ENCODE data around the gene SDK1. TPM values are rescaled to one million over a fixed set of nuclear protein-coding genes. Genes with fewer than 3 reads are reported as not detected.

The SDK1 gene
- total RNA-seq, 1 donor from 2014 or later = 4.3 TPM

DNA sequence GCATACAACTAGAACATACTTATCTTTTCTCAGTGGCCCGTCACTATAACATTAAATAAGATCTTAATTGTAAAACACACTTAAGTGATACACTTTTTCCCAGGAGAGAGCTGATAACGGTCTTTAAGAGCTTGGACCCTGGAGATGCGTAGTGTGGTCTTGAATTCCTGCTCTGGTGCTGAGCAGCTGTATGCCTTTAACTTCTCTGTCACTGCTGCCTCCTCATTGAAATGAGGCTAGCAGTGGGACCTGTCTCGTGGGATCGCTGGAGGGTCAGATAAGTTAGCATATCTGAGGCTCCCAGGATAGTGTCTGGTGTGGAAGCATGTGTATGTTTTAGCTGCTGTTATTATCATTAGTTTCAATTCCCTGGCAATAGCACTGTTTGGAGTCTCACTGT is 194.9 kb downstream of the SDK1 start:
- Mint-ChIP-seq H3K27ac (ENCODE audit: unreplicated experiment) (no peak overlapping the region), H3K36me3 (ENCODE audit: low read depth, unreplicated experiment) (no peaks in the 10 kb centered on the region), H3K4me3 (ENCODE audit: unreplicated experiment) (no peak overlapping the region), H3K9me3 (ENCODE audit: unreplicated experiment) (no peaks in the 10 kb centered on the region), H3K27me3 (ENCODE audit: unreplicated experiment) (no peaks in the 10 kb centered on the region), H3K4me1 (ENCODE audit: unreplicated experiment) (no peaks in the 10 kb centered on the region)
- no peak for DNase-seq (ENCODE audit: low spot score)
- TF ChIP-seq, protein P1, sequence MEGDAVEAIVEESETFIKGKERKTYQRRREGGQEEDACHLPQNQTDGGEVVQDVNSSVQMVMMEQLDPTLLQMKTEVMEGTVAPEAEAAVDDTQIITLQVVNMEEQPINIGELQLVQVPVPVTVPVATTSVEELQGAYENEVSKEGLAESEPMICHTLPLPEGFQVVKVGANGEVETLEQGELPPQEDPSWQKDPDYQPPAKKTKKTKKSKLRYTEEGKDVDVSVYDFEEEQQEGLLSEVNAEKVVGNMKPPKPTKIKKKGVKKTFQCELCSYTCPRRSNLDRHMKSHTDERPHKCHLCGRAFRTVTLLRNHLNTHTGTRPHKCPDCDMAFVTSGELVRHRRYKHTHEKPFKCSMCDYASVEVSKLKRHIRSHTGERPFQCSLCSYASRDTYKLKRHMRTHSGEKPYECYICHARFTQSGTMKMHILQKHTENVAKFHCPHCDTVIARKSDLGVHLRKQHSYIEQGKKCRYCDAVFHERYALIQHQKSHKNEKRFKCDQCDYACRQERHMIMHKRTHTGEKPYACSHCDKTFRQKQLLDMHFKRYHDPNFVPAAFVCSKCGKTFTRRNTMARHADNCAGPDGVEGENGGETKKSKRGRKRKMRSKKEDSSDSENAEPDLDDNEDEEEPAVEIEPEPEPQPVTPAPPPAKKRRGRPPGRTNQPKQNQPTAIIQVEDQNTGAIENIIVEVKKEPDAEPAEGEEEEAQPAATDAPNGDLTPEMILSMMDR (IDR thresholded peaks at IDR 0.05; ENCODE audit: unreplicated experiment) = no peak

DNA sequence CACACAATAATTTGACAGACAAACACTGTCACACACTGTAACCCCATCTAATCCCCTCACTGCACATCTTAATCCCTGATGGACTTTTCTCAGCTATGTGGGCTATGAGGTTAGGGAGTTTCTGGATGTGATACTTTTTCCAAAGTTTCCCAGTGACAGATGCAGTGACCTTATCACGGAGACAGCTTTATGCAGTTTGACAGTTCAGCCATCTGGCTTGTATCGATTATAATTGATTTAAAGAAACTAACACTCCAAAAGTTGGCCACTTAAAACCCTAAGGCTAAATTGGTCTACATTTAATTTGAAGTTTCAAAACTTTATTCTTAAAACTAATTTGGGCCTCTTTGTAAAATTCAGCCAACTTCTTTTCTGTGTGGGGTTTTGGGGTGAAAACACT is 196.7 kb downstream of the SDK1 start:
- TF ChIP-seq, protein P1 (IDR thresholded peaks at IDR 0.05; ENCODE audit: unreplicated experiment) = no peak
- Mint-ChIP-seq H3K9me3 (ENCODE audit: unreplicated experiment) (no peaks in the 10 kb centered on the region), H3K27me3 (ENCODE audit: unreplicated experiment) (no peaks in the 10 kb centered on the region), H3K4me1 (ENCODE audit: unreplicated experiment) (no peaks in the 10 kb centered on the region), H3K4me3 (ENCODE audit: unreplicated experiment) (no peak overlapping the region), H3K27ac (ENCODE audit: unreplicated experiment) (no peak overlapping the region), H3K36me3 (ENCODE audit: low read depth, unreplicated experiment) (no peaks in the 10 kb centered on the region)
- no peak for DNase-seq (ENCODE audit: low spot score)

DNA sequence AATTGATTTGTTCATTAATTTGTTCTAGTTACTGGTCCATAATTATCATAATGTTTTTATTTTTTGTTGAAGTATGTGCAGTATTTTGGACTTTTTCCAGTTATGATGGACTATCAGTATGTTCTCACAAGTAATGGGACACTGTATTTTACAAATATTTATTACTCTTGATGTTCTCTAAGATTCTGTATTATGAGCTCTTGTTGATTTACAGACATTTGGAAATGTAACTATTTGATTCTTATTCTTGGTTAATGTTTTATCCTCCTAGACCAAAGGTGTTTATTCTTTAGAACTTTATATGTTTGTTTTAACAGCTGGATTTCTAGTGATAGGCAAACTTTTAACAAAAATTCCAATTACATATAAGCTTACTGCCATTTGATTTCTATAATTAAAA is 200.6 kb downstream of the SDK1 start:
- no peaks in the 10 kb centered on the region for H3K27me3 Mint-ChIP-seq (ENCODE audit: unreplicated experiment)
- no peak overlapping the region for H3K4me3 Mint-ChIP-seq (ENCODE audit: unreplicated experiment)

DNA sequence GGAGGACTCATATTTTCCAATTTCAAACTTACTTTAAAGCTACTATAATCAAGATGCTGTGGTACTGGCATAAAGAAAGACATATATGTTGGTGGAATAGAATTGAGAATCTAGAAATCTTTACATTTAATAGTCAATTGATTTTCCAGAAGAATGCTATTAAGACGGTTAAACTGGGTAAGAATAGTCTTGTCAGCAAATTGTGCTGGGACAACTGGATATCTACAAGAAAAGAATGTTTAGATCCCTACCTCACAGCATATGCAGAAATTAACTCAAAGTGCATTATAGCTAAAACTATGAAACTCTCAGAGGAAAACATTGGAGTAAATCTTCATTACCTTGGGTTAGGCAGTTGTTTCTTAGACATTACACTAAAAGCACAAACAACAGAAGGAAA is 203.3 kb downstream of the SDK1 start:
- Mint-ChIP-seq H3K9me3 (ENCODE audit: unreplicated experiment) (peaks cover 6% of the 10 kb centered on the region), H3K4me1 (ENCODE audit: unreplicated experiment) (no peaks in the 10 kb centered on the region), H3K36me3 (ENCODE audit: low read depth, unreplicated experiment) (peaks cover 4% of the 10 kb centered on the region), H3K27ac (ENCODE audit: unreplicated experiment) (no peak overlapping the region), H3K4me3 (ENCODE audit: unreplicated experiment) (no peak overlapping the region), H3K27me3 (ENCODE audit: unreplicated experiment) (no peaks in the 10 kb centered on the region)
- DNase-seq (ENCODE audit: low spot score) = no peak
- TF ChIP-seq, protein P1 (IDR thresholded peaks at IDR 0.05; ENCODE audit: unreplicated experiment) = no peak

More for the DNA sequence above, 200.6 kb downstream of the SDK1 start:
- DNase-seq (ENCODE audit: low spot score) = no peak
- H3K27ac Mint-ChIP-seq (ENCODE audit: unreplicated experiment) = no peak overlapping the region
- H3K36me3 Mint-ChIP-seq (ENCODE audit: low read depth, unreplicated experiment) = no peaks in the 10 kb centered on the region
- H3K9me3 Mint-ChIP-seq (ENCODE audit: unreplicated experiment) = no peaks in the 10 kb centered on the region
- TF ChIP-seq, protein P1 (IDR thresholded peaks at IDR 0.05; ENCODE audit: unreplicated experiment) = no peak
- H3K4me1 Mint-ChIP-seq (ENCODE audit: unreplicated experiment) = no peaks in the 10 kb centered on the region

DNA sequence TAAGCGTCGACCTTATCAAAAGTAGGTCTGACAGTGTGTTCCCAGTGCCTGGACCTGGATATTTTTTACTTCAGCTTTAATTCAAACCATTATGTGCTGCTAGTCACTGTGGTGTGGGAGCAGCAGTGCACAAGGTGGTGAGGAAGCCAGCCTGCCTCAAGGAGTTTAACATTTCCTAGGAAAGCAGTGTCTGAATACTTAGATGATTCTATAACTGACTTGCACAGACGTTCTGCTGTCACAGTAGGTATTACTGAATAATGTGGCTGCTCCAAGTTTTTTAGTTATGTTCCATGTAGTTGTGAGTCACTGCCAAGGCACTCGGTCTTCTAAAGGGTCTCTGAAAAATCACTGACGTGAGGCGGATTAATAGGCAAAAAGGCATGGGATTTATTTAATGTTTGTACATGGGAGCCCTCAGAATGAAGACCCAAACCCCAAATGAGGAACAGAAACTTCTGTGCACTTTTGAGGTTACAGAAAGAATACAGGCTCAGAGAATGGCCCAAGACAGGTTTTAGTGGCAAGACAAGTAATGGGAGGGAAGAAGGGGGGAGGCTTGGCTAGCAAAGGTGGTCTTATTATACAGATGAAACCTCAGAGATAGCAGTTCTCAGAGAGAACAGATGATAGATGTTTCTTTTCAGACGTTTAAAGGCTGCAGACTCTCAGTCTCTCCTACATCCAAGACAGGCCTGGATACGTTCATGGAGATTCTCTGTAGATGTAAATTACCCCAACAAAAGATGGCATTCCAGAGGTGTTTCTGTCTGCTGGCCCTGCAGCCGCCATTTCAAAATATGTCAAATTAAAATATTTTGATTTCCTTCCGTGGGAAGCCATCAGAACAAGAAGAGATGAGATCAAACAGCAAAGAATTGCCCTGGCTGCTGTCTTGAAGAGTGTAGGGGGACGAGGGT is 209.3 kb downstream of the SDK1 start:
- TF ChIP-seq, protein P1 (IDR thresholded peaks at IDR 0.05; ENCODE audit: unreplicated experiment) = no peak
- H3K27me3 Mint-ChIP-seq (ENCODE audit: unreplicated experiment) = peaks cover 2% of the 10 kb centered on the region
- H3K27ac Mint-ChIP-seq (ENCODE audit: unreplicated experiment) = no peak overlapping the region
- DNase-seq (ENCODE audit: low spot score) = no peak
- H3K4me3 Mint-ChIP-seq (ENCODE audit: unreplicated experiment) = no peak overlapping the region
- peaks cover 6% of the 10 kb centered on the region for H3K9me3 Mint-ChIP-seq (ENCODE audit: unreplicated experiment)
- H3K36me3 Mint-ChIP-seq (ENCODE audit: low read depth, unreplicated experiment) = peaks cover 4% of the 10 kb centered on the region
- no peaks in the 10 kb centered on the region for H3K4me1 Mint-ChIP-seq (ENCODE audit: unreplicated experiment)

All from endothelial cell (in vitro differentiated cells).